Measurements from ENCODE around the gene NECAB2.

NECAB2 gene

GRCh38 chr16:83971165-83972130 is 3.4 kb downstream of the NECAB2 start:
- H3K4me1 ChIP-seq (ENCODE audit: control insufficient read depth, insufficient read depth, low read length) = peaks cover 6% of the 10 kb centered on the region; the same call in 1 of the 2 replicates
- H3K27me3 ChIP-seq (ENCODE audit: control insufficient read depth, insufficient read depth, low read length) = peaks cover 11% of the 10 kb centered on the region
- no peak overlapping the region for H3K9ac ChIP-seq (ENCODE audit: low read depth, low read length)
- H3K27ac ChIP-seq (ENCODE audit: low read depth, low read length) = no peak overlapping the region
- H3K9me3 ChIP-seq (ENCODE audit: control insufficient read depth, insufficient read depth, low read length) = no peaks in the 10 kb centered on the region
- no peaks in the 10 kb centered on the region for H3K36me3 ChIP-seq (ENCODE audit: control insufficient read depth, insufficient read depth, low read length)
- no peak overlapping the region for H3K4me3 ChIP-seq (ENCODE audit: low read depth, low read length)

DNA sequence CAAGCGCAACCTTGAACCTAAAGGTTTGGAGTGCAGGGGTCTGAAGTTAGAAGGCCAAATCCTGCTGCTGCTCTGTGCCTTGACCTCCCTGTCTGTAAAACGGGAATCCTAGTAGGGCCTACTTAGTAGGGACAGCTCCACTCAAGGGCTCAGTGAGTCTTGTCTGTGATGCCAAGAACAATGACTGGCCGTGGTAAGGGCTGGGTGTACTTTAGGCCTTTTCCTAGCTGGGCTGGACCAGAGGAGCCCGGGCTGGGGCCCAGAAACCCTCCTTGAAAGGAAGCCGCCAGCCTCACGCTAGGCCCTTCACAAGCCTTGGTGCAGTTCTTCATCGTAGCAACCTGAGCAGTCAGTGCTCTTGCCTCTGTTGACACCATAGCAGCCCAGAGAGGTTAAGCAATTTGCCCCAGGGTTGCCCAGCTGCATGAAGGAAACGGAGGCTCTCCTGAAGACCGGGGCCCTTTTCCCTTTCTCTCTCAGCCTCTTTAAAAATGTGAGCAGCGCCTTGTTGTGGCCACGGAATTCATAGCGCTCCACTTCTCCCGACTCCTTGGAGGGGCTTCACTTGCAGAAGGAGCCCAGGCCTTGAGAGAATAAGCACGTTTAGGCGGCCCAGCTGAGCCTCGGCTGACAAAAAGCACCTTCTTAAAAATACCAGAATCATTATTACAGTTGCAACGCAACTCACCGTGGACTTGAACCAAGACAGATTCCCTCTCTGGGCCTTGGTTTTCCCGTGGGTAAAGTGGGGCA is 4.4 kb downstream of the NECAB2 start:
- Histone ChIP-seq H3K27me3 (ENCODE audit: control insufficient read depth, insufficient read depth, low read length) (peaks cover 11% of the 10 kb centered on the region), H3K9me3 (ENCODE audit: control insufficient read depth, insufficient read depth, low read length) (no peaks in the 10 kb centered on the region), H3K36me3 (ENCODE audit: control insufficient read depth, insufficient read depth, low read length) (no peaks in the 10 kb centered on the region), H3K4me1 (ENCODE audit: control insufficient read depth, insufficient read depth, low read length) (peaks cover 6% of the 10 kb centered on the region; the same call in 1 of the 2 replicates), H3K4me3 (ENCODE audit: low read depth, low read length) (no peak overlapping the region), H3K27ac (ENCODE audit: low read depth, low read length) (no peak overlapping the region), H3K9ac (ENCODE audit: low read depth, low read length) (no peak overlapping the region)

DNA sequence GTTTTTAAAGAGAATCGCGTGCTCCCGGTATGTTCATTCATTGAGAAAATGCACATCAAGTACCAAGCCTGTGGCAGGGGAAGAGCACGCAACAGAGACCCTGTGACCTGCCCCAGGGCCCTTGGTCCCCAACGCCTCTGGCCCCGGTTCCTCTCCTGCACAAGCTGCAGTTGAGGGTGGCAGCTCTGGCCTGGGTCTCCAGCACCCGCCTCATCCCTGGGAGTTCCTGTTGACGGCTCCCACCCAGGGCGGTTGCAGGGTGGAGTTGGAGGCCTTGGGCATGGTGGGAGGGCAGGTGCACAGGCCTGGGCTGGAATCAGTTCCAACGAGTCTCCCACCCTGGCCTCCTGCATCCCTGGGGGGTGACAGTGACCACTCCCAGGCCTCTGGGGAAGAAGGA is 5.0 kb downstream of the NECAB2 start:
- H3K9ac ChIP-seq (ENCODE audit: low read depth, low read length) = no peak overlapping the region
- no peak overlapping the region for H3K4me3 ChIP-seq (ENCODE audit: low read depth, low read length)
- peaks cover 6% of the 10 kb centered on the region; the same call in 1 of the 2 replicates for H3K4me1 ChIP-seq (ENCODE audit: control insufficient read depth, insufficient read depth, low read length)
- no peak overlapping the region for H3K27ac ChIP-seq (ENCODE audit: low read depth, low read length)
- peaks cover 11% of the 10 kb centered on the region for H3K27me3 ChIP-seq (ENCODE audit: control insufficient read depth, insufficient read depth, low read length)
- no peaks in the 10 kb centered on the region for H3K36me3 ChIP-seq (ENCODE audit: control insufficient read depth, insufficient read depth, low read length)
- H3K9me3 ChIP-seq (ENCODE audit: control insufficient read depth, insufficient read depth, low read length) = no peaks in the 10 kb centered on the region

- Histone ChIP-seq H3K4me1 (ENCODE audit: control insufficient read depth, insufficient read depth, low read length) (peaks cover 6% of the 10 kb centered on the region; the same call in 1 of the 2 replicates), H3K4me3 (ENCODE audit: low read depth, low read length) (no peak overlapping the region), H3K9ac (ENCODE audit: low read depth, low read length) (no peak overlapping the region), H3K27me3 (ENCODE audit: control insufficient read depth, insufficient read depth, low read length) (peaks cover 9% of the 10 kb centered on the region), H3K27ac (ENCODE audit: low read depth, low read length) (no peak overlapping the region), H3K9me3 (ENCODE audit: control insufficient read depth, insufficient read depth, low read length) (0 out of 2 replicates have a peak, but pooled peaks cover 1% of the 10 kb centered on the region), H3K36me3 (ENCODE audit: control insufficient read depth, insufficient read depth, low read length) (no peaks in the 10 kb centered on the region)
Measured at GRCh38 chr16:83973581-83974385, 5.7 kb downstream of the NECAB2 start.

GRCh38 chr16:83974475-83974874 is 6.4 kb downstream of the NECAB2 start:
- H3K4me3 ChIP-seq (ENCODE audit: low read depth, low read length) = no peak overlapping the region
- H3K4me1 ChIP-seq (ENCODE audit: control insufficient read depth, insufficient read depth, low read length) = peaks cover 6% of the 10 kb centered on the region; the same call in 1 of the 2 replicates
- no peaks in the 10 kb centered on the region for H3K36me3 ChIP-seq (ENCODE audit: control insufficient read depth, insufficient read depth, low read length)
- H3K27me3 ChIP-seq (ENCODE audit: control insufficient read depth, insufficient read depth, low read length) = peaks cover 4% of the 10 kb centered on the region; the same call in 1 of the 2 replicates
- H3K27ac ChIP-seq (ENCODE audit: low read depth, low read length) = no peak overlapping the region
- no peak overlapping the region for H3K9ac ChIP-seq (ENCODE audit: low read depth, low read length)
- 0 out of 2 replicates have a peak, but pooled peaks cover 2% of the 10 kb centered on the region for H3K9me3 ChIP-seq (ENCODE audit: control insufficient read depth, insufficient read depth, low read length)

GRCh38 chr16:83975590-83976260 is 7.7 kb downstream of the NECAB2 start:
- Histone ChIP-seq H3K27ac (ENCODE audit: low read depth, low read length) (no peak overlapping the region), H3K9me3 (ENCODE audit: control insufficient read depth, insufficient read depth, low read length) (0 out of 2 replicates have a peak, but pooled peaks cover 2% of the 10 kb centered on the region), H3K9ac (ENCODE audit: low read depth, low read length) (no peak overlapping the region), H3K36me3 (ENCODE audit: control insufficient read depth, insufficient read depth, low read length) (no peaks in the 10 kb centered on the region), H3K4me1 (ENCODE audit: control insufficient read depth, insufficient read depth, low read length) (no peaks in the 10 kb centered on the region; the same call in 1 of the 2 replicates), H3K27me3 (ENCODE audit: control insufficient read depth, insufficient read depth, low read length) (no peaks in the 10 kb centered on the region), H3K4me3 (ENCODE audit: low read depth, low read length) (no peak overlapping the region)

GRCh38 chr16:83977056-83977815 is 9.2 kb downstream of the NECAB2 start:
- no peaks in the 10 kb centered on the region for H3K4me1 ChIP-seq (ENCODE audit: control insufficient read depth, insufficient read depth, low read length)
- no peak overlapping the region for H3K9ac ChIP-seq (ENCODE audit: low read depth, low read length)
- no peak overlapping the region for H3K27ac ChIP-seq (ENCODE audit: low read depth, low read length)
- 0 out of 2 replicates have a peak, but pooled peaks cover 2% of the 10 kb centered on the region for H3K9me3 ChIP-seq (ENCODE audit: control insufficient read depth, insufficient read depth, low read length)
- no peaks in the 10 kb centered on the region for H3K27me3 ChIP-seq (ENCODE audit: control insufficient read depth, insufficient read depth, low read length)
- no peaks in the 10 kb centered on the region for H3K36me3 ChIP-seq (ENCODE audit: control insufficient read depth, insufficient read depth, low read length)
- no peak overlapping the region for H3K4me3 ChIP-seq (ENCODE audit: low read depth, low read length)

DNA sequence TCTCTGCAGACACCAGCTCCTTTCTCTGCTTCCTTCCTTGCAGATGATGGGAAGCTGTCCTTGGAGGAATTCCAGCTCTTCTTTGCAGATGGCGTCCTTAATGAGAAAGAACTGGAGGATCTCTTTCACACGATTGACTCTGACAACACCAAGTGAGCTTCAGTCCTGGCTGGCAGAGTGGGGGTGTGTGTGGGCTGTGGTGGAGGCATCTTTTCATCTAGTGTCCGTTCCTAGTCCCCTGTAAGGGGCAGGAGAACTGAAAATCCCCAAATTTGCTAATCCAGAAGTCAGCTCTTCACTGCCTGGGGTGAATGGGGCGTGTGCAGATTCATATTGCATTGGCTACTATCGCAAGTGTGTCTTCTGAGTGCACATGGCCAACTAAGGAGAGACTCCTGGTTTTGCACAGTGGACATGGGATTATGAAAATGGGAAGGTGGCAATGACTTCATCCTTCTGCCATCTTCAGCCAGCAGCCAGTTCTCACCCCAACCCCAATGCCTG is 10.4 kb downstream of the NECAB2 start:
- H3K4me3 ChIP-seq (ENCODE audit: low read depth, low read length) = no peak overlapping the region
- 0 out of 2 replicates have a peak, but pooled peaks cover 2% of the 10 kb centered on the region for H3K9me3 ChIP-seq (ENCODE audit: control insufficient read depth, insufficient read depth, low read length)
- no peaks in the 10 kb centered on the region for H3K36me3 ChIP-seq (ENCODE audit: control insufficient read depth, insufficient read depth, low read length)
- no peaks in the 10 kb centered on the region for H3K4me1 ChIP-seq (ENCODE audit: control insufficient read depth, insufficient read depth, low read length)
- H3K27me3 ChIP-seq (ENCODE audit: control insufficient read depth, insufficient read depth, low read length) = no peaks in the 10 kb centered on the region
- H3K27ac ChIP-seq (ENCODE audit: low read depth, low read length) = no peak overlapping the region
- H3K9ac ChIP-seq (ENCODE audit: low read depth, low read length) = no peak overlapping the region

- Histone ChIP-seq H3K9ac (ENCODE audit: low read depth, low read length) (no peak overlapping the region), H3K27ac (ENCODE audit: low read depth, low read length) (peak overlapping the region; percentile 75), H3K9me3 (ENCODE audit: control insufficient read depth, insufficient read depth, low read length) (0 out of 2 replicates have a peak, but pooled peaks cover 2% of the 10 kb centered on the region), H3K4me1 (ENCODE audit: control insufficient read depth, insufficient read depth, low read length) (no peaks in the 10 kb centered on the region), H3K36me3 (ENCODE audit: control insufficient read depth, insufficient read depth, low read length) (no peaks in the 10 kb centered on the region), H3K27me3 (ENCODE audit: control insufficient read depth, insufficient read depth, low read length) (no peaks in the 10 kb centered on the region), H3K4me3 (ENCODE audit: low read depth, low read length) (no peak overlapping the region)
Measured at GRCh38 chr16:83979441-83979840, 11.4 kb downstream of the NECAB2 start.
